ENCODE data around the gene MISP.
A peak's percentile ranks its signal among the peaks of the same experiment; 100 is the strongest.

MISP gene

DNA sequence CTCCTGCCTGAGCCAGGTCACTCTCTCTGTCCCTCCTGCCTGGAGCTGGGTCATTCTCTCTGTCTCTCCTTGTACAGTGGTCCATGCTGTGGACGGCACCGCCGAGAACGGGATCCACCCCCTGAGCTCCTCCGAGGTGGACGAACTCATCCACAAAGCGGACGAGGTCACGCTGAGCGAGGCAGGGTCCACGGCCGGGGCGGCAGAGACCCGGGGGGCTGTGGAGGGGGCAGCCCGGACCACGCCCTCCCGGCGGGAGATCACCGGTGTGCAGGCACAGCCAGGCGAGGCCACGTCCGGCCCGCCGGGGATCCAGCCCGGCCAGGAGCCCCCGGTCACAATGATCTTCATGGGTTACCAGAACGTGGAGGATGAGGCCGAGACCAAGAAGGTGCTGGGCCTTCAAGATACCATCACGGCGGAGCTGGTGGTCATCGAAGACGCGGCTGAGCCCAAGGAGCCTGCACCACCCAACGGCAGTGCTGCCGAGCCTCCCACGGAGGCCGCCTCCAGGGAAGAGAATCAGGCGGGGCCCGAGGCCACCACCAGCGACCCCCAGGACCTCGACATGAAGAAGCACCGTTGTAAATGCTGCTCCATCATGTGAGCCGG lies 4.6 kb upstream of the MISP start:
- DNase-seq (ENCODE audit: low read depth in 2 of 2): no peak

DNA sequence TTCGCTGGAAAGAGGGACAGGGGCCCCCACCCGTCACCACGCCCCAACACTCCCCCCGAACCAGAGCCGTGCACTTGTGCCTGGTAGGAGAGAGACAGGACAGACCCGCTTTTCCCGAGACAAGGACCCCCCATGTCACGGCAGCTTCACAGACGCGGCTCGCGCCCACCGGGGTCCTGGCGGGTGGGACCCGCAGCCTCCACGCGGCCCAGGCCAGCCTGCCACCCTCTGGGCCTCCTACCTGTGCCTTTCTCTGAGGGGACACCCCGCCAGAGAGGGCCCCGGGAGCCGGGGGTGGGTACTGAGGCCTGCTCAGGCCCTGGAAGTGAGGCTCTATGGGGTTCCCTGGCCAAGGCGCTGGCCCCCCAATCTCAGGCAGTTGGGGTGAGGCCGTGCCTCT lies 4.0 kb upstream of the MISP start:
- no peak for DNase-seq (ENCODE audit: low read depth in 2 of 2)

DNA sequence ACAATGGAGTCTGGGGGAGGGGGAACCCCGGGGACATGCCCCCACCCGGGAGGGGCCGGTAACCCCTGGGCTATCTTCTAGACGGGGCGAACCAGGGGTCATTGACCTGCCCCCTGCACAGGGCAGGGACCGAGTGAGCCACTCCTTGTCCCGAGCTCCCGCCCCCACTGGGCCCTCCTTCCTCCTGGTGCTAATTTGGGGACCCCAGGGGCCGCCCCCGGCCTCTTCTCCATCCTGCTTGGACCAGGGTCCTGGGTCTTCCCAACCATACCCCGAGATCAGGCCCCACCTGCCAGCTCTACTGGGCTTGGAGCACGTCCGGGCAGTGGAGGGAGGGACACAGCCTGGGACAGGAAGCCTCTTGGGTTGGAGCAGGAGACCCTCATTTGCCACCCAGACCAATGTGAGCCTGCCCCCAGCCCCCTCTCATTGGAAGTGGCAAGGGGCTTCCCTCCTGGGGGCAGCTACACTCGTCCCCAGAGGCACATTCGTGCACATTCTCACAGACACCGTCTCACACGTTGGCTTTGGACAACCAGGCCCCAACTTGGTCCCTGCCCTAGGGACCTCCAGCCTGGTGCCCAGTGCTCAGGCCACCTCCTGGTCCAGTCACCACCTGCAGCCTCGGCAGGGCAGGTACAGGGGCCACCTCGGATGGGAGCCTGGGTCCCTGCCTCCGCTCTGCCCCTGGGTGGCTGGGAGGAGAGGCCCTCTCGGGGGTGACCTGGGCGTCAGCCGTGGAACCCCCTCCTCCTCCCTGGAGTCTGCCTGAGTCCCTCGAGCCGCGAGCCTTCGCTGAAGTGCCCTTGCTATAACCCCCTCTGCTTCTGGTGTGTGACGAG lies 3.3 kb upstream of the MISP start:
- no peak for DNase-seq (ENCODE audit: low read depth in 2 of 2)

DNA sequence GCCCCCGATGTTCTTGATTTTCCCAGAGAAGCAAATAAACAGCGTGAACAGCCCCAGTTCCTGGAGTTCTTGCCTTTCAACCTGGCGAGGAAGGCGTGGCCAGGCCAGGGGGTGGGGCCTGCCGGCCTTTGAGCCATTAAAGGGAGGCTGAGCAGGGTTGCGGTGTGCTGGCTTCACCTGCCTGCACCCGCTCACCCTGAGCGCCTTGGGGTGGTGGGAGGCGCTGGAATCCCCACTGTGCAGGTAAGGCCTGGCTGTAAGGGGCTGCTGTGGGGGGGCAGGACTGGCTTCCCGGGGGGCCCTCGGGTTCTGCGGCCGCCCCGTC lies 2.7 kb upstream of the MISP start:
- no peak for DNase-seq (ENCODE audit: low read depth in 2 of 2)

DNA sequence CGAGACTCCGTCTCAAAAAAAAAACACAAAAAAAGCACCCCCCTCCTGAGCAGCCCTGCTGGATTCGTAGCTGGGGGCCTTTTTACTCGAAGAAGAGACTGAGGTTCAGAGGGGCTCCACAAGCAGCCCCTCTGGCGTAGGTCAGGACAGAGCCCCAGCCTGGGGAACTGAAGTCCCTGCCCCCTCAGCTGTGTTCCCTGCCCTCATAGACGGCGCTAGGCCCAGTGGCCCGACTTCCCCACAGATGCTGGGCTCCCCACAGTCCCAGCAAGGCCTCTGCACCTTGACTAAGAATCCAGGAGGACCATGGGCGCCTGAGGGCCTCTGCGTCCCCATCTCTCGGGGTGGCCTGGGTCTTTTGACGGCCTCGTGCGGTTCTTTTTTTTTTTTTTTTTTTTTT lies 1.1 kb upstream of the MISP start:
- no peak for DNase-seq (ENCODE audit: low read depth in 2 of 2)

DNA sequence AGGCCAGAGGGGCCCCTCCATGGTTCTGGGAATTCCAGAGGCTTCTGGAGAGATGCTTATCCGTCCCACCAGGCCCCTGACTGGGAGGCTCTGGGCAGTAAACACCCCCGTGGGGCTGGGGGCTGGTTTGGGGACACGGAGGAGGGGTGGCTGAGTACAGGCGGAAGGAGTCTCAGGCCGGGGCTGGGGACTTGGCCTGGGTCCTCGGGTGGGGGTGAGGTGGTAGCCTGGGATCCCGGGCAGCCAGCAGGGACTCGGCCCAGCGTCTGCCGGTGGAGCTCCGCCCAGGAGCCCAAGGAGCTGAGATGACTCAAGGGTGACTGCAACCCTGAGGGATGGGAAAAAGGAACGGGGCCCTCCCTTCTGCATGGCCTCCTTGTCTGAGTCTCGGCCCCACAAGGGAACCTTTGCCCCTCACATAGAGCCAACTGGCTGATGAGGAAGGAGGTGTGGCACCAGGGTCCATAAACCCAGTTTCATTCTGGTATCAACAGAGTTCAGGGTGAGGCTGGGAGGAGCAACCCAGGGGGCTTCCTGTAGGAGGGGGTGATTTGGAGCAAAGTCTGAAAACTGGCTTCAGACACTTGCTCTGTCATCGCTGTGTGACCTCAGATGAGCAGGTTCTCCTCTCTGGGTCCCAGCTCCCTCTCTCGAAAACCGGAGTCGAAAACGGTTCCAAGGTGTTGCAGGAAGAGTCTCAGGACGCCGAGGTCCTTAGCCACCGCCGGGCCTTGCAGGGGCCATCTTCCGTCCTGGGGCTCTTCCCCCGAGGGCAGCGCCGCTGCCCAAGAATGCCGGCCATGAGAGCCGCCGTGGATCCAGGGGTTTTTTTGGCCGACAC lies 809 bp downstream of the MISP start:
- no peak for DNase-seq (ENCODE audit: low read depth in 2 of 2)

DNA sequence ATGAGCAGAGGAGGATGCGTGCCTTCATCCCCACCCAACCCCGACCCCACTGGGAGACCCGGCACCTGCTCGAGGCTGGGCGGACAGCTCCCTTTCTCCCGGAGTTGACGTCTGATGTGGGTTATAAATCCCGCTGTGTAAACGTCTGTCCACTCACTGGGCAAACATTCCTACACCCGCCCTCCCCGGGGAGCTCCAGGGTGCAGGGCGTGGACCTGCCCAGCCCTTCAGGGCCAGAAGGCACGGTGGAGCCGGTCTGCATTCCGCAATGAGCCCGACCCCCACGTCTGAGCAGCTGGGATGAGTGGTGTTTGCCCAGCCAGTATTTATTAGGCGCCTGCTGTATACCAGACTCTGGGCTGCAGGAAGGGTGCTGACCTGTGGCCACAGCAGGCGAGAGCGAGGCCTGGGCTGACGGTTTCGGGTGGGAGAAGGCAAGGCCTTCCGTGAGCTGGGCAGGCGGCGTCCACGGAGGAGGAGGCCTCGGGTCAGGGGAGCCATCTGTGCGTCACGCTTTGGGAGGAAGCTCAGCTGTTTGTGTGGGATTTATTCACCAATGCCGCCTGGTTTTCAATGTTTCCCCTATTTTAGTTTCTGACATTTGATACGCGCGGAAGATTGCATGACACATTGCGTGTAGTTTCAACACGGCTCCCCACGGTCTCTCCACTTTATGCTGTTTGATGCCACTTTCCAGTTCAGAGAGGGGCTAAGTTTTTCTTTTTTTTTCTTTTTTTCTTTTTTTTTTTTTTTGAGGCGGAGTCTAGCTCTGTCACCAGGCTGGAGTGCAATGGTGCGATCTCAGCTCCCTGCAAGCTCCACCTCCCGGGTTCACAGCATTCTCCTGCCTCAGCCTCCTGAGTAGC lies 2.0 kb downstream of the MISP start:
- no peak for DNase-seq (ENCODE audit: low read depth in 2 of 2)

DNA sequence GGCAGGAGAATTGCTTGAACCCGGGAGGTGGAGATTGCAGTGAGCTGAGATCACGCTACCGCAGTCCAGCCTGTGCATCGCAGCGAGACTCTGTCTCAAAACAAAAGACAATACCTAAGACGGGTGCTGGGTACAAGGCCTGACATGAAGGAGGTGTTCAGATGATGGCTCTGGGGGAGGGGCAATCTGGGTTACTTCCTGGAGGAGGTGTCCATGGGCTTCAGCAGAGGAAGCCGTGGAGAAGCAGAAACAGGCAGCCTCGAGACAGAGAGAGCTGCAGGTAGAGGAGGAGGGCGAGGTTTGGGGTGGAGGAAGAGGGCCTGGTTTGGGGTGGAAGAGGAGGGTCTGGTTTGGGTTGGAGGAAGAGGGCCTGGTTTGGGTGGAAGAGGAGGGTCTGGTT lies 3.6 kb downstream of the MISP start:
- DNase-seq (ENCODE audit: low read depth in 2 of 2): no peak

DNA sequence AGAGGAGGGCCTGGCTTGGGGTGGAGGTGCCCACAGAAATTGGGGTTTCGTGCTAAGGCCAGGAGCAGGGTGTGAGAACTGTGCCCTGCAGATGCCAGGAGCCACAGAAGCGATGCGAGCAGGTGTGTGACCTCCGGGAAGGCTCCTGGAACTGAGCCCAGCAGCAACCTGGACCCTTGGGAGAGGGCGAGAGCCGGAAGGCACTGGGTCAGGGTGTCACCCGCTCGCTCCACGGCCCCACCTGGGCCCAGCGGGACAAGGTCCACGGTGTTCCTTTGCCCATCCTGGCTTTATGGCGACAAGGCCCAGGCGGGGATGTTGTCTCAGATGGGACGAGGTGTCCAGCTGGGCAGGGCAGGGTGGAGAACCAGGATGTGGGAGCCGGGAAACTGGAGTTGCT lies 4.2 kb downstream of the MISP start:
- no peak for DNase-seq (ENCODE audit: low read depth in 2 of 2)

DNA sequence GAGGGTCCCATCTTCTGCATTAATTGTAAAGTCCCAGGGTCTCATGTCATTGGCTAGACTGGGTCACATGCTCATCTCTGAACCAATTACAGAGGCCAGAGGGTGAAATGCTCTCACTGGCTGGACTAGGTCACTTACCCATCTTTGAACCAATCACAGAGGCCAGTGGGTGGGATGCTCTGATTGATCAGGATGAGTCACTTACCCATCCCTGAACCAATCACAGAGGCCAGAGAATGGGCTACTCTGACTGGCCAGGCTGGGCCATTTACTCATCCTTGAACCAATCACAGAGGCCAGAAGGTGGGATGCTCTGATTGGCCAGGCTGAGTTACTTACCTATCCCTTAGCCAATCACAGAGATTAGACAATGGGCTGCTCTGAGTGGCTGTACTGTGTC lies 5.3 kb downstream of the MISP start:
- no peak for DNase-seq (ENCODE audit: low read depth in 2 of 2)

DNA sequence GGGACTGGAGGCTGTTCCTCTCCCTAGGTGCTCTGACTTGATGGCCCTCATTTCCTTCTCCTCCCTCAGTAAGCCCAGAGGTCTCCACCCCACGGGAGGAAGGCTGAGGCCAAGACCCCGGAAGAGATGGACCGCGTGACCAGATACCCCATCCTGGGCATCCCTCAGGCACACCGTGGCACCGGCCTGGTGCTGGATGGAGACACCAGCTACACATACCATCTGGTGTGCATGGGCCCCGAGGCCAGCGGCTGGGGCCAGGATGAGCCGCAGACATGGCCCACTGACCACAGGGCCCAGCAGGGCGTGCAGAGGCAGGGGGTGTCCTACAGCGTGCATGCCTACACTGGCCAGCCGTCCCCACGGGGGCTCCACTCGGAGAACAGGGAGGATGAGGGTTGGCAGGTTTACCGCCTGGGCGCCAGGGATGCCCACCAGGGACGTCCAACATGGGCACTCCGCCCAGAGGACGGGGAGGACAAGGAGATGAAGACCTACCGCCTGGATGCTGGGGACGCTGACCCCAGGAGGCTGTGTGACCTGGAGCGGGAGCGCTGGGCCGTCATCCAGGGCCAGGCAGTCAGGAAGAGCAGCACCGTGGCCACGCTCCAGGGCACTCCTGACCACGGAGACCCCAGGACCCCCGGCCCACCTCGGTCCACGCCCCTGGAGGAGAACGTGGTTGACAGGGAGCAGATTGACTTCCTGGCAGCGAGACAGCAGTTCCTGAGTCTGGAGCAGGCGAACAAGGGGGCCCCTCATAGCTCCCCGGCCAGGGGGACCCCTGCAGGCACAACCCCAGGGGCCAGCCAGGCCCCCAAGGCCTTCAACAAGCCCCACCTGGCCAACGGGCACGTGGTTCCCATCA lies 6.1 kb downstream of the MISP start:
- DNase-seq (ENCODE audit: low read depth in 2 of 2): no peak

DNA sequence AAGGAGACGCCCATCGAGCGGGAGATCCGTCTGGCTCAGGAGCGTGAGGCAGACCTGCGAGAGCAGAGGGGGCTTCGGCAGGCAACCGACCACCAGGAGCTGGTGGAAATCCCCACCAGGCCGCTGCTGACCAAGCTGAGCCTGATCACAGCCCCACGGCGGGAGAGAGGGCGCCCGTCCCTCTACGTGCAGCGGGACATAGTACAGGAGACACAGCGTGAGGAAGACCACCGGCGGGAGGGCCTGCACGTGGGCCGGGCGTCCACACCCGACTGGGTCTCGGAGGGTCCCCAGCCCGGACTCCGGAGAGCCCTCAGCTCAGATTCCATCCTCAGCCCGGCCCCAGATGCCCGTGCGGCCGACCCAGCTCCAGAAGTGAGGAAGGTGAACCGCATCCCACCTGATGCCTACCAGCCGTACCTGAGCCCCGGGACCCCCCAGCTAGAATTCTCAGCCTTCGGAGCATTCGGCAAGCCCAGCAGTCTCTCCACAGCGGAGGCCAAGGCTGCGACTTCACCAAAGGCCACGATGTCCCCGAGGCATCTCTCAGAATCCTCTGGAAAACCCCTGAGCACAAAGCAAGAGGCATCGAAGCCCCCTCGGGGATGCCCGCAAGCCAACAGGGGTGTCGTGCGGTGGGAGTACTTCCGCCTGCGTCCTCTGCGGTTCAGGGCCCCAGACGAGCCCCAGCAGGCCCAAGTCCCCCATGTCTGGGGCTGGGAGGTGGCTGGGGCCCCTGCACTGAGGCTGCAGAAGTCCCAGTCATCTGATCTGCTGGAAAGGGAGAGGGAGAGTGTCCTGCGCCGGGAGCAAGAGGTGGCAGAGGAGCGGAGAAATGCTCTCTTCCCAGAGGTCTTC lies 7.1 kb downstream of the MISP start:
- DNase-seq (ENCODE audit: low read depth in 2 of 2): no peak

DNA sequence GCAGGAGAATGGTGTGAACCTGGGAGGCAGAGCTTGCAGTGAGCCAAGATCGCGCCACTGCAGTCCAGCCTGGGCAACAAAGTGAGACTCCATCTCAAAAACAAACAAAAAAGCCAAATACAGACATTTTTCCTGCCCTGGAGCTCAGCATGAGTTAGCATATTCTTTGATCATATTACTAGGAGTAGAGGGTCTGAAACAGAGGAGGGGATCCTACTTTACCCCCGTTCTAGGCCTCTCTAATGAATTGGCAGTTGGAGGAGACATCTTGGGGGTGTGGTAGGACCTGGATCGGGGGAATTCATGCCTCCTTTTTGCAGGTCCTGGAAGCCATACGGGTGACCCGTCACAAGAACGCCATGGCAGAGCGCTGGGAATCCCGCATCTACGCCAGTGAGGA lies 12.3 kb downstream of the MISP start:
- no peak for DNase-seq (ENCODE audit: low read depth in 2 of 2)

DNA sequence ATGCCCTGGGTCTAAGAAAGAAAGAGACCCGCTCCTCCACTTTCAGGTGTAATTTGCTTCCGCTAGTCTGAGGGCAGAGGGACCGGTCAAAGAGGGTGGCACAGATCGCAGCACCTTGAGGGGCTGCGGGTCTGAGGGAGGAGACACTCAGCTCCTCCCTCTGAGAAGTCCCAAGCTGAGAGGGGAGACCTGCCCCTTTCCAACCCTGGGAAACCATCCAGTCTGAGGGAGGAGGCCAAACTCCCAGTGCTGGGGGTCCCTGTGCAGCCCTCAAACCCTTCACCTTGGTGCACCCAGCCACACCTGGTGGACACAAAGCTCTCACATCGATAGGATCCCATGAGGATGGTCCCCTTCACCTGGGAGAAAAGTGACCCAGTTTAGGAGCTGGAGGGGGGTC lies 13.0 kb downstream of the MISP start:
- DNase-seq (ENCODE audit: low read depth in 2 of 2): no peak

DNA sequence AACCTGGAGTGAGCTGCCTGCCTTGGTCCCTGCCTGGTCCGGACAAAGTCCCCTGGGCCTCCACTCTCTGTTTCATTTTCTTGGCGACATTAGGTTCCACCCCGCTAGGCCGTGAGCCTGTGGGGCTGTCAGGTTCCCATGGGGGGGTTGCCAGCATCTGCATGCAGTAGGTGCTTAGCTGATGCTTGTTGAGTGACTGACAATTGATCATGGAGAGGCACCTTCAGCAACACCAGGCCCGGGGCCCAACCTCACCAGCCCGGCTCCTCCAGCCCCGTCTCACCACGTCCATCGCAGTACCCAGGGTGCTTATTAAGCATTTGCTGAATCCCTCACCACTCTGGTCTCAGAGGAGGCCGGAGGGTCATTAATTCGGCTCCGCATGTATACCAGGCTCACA lies 13.4 kb downstream of the MISP start:
- no peak for DNase-seq (ENCODE audit: low read depth in 2 of 2)

DNA sequence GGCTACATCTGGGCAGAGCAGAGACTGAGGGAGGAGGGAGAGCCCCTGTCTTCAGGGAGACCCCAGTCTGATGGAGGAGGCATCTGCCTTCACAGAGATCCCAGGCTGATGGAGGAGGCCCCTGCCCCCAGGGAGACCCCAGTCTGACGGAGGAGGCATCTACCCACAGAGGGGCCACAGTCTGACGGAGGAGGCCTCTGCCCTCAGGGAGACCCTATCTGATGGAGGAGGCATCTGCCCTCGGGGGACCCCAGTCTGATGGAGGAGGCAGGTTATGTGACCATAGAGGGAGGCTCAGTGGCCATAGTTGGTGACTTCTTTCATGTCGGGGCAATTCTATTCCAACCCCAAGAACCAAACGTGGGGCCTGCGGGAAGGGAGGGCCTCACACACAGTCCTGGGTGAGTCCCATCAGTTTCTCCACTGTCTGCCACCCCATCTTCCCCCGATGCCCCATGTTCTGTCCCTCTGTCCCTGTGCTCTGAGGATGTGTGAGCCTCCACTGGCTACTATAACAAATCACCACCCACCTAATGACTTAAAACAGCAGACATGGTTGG lies 14.3 kb downstream of the MISP start:
- DNase-seq (ENCODE audit: low read depth in 2 of 2): no peak

DNA sequence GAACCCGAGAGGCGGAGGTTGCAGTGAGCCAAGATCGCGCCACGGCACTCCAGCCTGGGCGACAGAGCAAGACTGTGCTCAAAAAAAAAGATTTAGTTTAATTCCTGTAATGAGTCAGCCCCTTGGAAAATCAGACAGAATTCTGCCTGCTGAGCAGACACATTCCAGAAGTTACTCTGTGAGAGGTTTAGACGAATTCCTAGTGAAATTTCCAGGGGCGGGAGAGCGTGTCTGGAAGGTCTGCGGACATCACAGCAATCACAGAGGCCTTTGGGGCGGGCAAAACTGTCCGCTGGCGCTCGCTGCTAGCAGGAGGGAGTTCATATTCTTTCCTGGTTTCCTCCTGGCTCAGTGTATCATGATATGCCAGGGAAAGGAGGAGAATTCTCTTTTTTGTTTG lies 17.5 kb downstream of the MISP start:
- DNase-seq (ENCODE audit: low read depth in 2 of 2): no peak

DNA sequence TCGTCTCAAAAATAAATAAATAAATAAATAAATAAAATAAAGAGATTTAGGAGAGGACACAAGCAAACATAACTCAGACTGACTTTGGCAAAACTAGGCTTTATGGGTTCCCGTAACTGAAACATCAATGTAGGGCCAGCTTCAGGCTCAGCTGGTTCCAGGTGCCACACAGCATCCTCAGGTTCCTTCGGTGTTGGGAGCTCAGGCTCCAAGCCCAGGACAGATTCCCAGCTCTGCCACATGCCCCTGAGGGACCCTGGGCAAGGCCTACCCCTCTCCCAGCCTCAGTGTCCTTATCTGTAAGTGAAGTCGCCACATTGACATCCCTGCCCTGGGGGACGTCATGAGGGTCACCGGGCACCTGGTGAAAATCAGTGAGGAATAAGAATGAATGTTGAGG lies 18.7 kb downstream of the MISP start:
- DNase-seq (ENCODE audit: low read depth in 2 of 2): no peak

DNA sequence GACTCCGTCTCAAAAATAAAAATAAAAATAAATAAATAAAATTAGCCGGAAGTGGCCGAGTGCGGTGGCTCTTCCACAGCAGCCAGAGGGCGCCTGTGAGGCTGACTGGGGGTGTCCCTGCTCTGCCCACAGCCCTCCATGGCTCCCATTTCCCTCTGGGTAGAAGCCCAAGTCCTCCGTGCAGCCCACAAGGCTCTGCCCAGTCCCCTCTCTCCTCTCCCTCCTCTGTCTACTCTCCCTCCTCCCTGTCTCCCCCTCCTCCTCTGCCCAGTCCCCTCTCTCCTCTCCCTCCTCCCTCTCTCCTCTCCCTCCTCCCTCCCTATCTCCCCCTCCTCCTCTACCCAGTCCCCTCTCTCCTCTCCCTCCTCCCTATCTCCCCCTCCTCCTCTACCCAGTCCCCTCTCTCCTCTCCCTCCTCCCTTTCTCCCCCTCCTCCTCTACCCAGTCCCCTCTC lies 20.4 kb downstream of the MISP start:
- DNase-seq (ENCODE audit: low read depth in 2 of 2): peak in 1 of 2 donors; percentile 11

DNA sequence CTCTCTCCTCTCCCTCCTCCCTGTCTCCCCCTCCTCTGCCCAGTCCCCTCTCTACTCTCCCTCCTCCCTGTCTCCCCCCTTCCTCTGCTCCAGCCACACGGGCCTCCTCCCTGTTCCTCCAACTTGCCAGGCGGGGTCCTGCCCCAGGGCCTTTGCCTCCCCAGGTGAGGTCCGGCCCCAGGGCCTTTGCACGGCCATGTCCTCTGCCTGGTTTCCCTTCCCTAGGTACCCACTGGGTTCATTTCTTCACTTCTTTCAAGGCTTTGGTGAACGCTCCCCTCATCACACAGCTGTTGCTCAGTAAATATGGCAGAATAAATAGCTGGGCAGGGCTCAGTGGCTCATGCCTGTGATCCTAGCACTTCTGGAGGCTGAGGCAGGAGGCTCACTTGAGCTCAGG lies 21.2 kb downstream of the MISP start:
- no peak for DNase-seq (ENCODE audit: low read depth in 2 of 2)
